VCaP (cell line): Measurements from ENCODE around the gene GRIK4.

Experiments
- H3K27ac ChIP-seq: fragments of 450-650 bp; 2 replicates; pipeline ENCODE4 v1.5.1; 2017
- TF ChIP-seq, protein P1 (sequence below): fragments of 450-650 bp; conservative IDR thresholded peaks from 2 replicates; pipeline ENCODE4 v1.5.1; 2017; ENCODE audit warnings: mild to moderate bottlenecking, moderate library complexity

GRIK4 gene

DNA sequence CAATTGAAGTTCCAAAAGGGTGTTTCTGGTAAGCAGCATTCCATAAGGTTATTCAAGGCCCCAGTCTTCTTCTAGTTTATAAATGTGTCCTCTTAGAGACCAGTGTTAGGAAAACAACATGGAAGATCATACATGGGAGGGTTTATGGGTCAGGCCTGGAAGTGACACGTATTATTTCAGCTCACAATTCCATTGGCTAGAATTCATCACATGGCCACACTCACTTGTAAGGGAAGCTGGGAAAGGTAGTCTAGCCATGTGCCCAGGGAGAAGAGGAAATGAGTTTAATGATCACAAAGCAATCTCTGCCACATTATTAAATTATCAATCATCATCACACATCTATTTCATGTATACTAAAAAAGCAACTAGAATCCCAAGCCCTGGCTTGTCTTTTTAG is 330.6 kb downstream of the GRIK4 start:
- TF ChIP-seq, protein P1, sequence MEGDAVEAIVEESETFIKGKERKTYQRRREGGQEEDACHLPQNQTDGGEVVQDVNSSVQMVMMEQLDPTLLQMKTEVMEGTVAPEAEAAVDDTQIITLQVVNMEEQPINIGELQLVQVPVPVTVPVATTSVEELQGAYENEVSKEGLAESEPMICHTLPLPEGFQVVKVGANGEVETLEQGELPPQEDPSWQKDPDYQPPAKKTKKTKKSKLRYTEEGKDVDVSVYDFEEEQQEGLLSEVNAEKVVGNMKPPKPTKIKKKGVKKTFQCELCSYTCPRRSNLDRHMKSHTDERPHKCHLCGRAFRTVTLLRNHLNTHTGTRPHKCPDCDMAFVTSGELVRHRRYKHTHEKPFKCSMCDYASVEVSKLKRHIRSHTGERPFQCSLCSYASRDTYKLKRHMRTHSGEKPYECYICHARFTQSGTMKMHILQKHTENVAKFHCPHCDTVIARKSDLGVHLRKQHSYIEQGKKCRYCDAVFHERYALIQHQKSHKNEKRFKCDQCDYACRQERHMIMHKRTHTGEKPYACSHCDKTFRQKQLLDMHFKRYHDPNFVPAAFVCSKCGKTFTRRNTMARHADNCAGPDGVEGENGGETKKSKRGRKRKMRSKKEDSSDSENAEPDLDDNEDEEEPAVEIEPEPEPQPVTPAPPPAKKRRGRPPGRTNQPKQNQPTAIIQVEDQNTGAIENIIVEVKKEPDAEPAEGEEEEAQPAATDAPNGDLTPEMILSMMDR = no peak

DNA sequence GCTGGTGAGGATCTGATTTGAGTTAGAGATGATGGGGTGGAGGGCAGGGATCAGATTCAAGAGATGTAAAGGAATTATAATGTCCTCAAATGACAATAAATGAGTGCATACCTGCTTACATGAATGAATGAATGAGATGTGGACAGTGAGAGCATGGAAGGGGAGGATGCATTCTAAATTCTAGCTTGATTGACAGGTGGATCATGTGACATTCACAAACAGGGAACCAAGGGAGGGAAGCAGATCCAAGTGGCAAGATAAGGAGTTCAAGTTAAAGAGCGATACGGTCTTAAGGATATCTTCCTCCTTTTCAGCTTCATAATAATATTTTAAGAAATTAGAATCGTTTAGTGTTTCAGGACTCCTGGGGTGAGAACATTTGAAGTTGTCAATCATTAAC is 341.9 kb downstream of the GRIK4 start:
- no peak overlapping the region for H3K27ac ChIP-seq
- TF ChIP-seq, protein P1 = no peak

More for the DNA sequence above, 330.6 kb downstream of the GRIK4 start:
- no peak overlapping the region for H3K27ac ChIP-seq

- H3K27ac ChIP-seq = no peak overlapping the region
- TF ChIP-seq, protein P1 = no peak
Observed at GRCh38 chr11:120854988-120855387, 343.4 kb downstream of the GRIK4 start.

DNA sequence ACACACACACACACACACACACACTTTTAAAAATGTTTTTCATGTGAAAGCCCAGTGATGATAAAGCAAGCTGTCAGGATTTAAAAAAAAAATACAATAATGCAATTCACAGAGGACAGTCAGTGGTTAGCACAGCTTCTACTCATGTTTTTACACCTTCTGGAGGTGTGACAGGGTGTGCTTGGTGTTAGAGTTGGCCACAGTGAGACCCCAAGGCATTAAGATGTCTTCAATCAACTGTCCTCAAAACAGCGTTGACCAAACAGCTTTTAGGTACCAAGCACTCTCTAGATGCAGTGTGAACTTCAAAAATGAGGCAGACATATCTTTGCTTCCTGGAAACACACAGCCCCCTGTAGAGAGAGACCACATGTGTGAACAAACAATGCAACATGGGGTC is 346.0 kb downstream of the GRIK4 start:
- TF ChIP-seq, protein P1 = no peak
- H3K27ac ChIP-seq = no peak overlapping the region

DNA sequence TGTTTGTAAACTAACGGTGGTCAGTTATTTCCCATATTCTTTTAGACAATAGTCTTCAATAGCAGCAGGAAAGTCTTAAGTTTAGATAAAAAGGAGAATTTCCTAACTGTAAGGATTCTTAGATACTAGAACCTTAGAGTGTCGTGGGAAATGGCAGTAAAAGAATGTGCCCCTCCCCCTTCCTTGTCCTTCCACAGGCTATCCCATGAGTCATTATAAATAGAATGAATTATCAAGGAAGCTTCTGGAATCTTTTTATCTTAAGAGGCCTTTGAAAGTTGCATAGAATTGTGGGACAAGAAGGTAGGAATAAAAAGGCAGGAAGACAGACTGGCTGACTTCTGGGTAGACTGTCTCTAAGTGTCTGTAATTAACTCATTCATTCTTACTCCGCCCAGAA is 347.2 kb downstream of the GRIK4 start:
- TF ChIP-seq, protein P1 = no peak
- no peak overlapping the region for H3K27ac ChIP-seq

GRCh38 chr11:120859552-120860295 is 348.2 kb downstream of the GRIK4 start:
- H3K27ac ChIP-seq = no peak overlapping the region
- TF ChIP-seq, protein P1 = no peak

DNA sequence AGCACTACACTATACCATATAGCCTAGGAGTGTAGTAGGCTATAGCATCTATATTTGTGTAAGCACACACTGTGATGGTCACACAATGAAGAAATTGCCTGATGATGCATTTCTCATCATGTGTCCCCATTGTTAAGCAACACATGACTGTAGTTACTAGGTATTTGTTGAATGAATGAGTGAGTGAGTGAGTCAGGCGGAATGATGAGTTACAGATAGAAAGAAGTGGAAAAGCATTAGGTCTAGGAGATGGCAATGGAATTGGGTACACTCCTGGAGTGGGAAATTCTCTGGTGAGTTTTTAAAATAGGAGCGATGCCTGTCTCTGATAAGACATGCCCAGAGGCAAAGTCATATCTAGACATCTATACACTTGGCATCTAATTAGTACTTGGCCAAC is 351.8 kb downstream of the GRIK4 start:
- H3K27ac ChIP-seq = no peak overlapping the region
- TF ChIP-seq, protein P1 = no peak
